Loucy (cell line): ENCODE results near the gene PSPH.
A peak's percentile ranks its signal among the peaks of the same experiment; 100 is the strongest.

ENCODE experiments used
- H2AFZ ChIP-seq: fragments of 200-600 bp; sonication (generic); 2 replicates; pipeline ENCODE4 v1.6.0; 2016; ENCODE audit warnings: antibody characterized with exemption, mild to moderate bottlenecking, low read length, moderate library complexity
- H3F3A ChIP-seq: fragments of 200-600 bp; 2 replicates; pipeline ENCODE4 v1.6.0; 2016; ENCODE audit warnings: antibody characterized with exemption, low read depth, mild to moderate bottlenecking
- H3K27me3 ChIP-seq: fragments of 200-600 bp; sonication (generic); 2 replicates; pipeline ENCODE4 v1.6.1; 2014; ENCODE audit warnings: low read length, mild to moderate bottlenecking; ENCODE audit not compliant: insufficient read depth, poor library complexity, severe bottlenecking
- H3K36me3 ChIP-seq: fragments of 200-600 bp; sonication (generic); 2 replicates; pipeline ENCODE4 v1.6.1; 2016; ENCODE audit warnings: low read length; ENCODE audit not compliant: insufficient read depth
- H3K4me1 ChIP-seq: fragments of 200-600 bp; sonication (generic); 2 replicates; pipeline ENCODE4 v1.5.1; 2014; ENCODE audit warnings: low read length, mild to moderate bottlenecking; ENCODE audit not compliant: insufficient read depth, poor library complexity, severe bottlenecking
- H3K4me2 ChIP-seq: fragments of 200-600 bp; sonication (generic); 2 replicates; pipeline ENCODE4 v1.6.0; 2014; ENCODE audit warnings: antibody characterized with exemption, low read length, low read depth, mild to moderate bottlenecking; ENCODE audit not compliant: poor library complexity, severe bottlenecking
- H3K4me3 ChIP-seq: fragments of 200-600 bp; sonication (generic); 2 replicates; pipeline ENCODE4 v1.5.1; 2014; ENCODE audit warnings: low read length, mild to moderate bottlenecking, mixed read lengths; ENCODE audit not compliant: poor library complexity, severe bottlenecking
- H3K79me2 ChIP-seq: fragments of 200-600 bp; sonication (generic); 2 replicates; pipeline ENCODE4 v1.6.1; 2014; ENCODE audit warnings: low read length; ENCODE audit not compliant: insufficient read depth
- H3K9ac ChIP-seq: fragments of 200-600 bp; sonication (generic); 2 replicates; pipeline ENCODE4 v1.6.0; 2014; ENCODE audit warnings: mild to moderate bottlenecking, low read depth, low read length, moderate library complexity; ENCODE audit not compliant: poor library complexity, severe bottlenecking
- H3K9me2 ChIP-seq: fragments of 200-600 bp; sonication (generic); replicated peaks from 2 replicates; pipeline ENCODE4 v1.6.1; 2016; ENCODE audit warnings: low read depth, low read length, mixed read lengths
- H3K9me3 ChIP-seq: fragments of 200-600 bp; sonication (generic); 2 replicates; pipeline ENCODE4 v1.6.1; 2014; ENCODE audit warnings: mild to moderate bottlenecking, antibody characterized with exemption, low read length, low read depth; ENCODE audit not compliant: insufficient read depth
- H4K20me1 ChIP-seq: fragments of 200-600 bp; sonication (generic); 2 replicates; pipeline ENCODE4 v1.6.0; 2014; ENCODE audit warnings: antibody characterized with exemption, low read length, mild to moderate bottlenecking; ENCODE audit not compliant: insufficient read depth, poor library complexity, severe bottlenecking
- EZH2phosphoT487 ChIP-seq: fragments of 200-600 bp; IDR thresholded peaks from 2 replicates; pipeline ENCODE4 v1.6.1; 2018; ENCODE audit warnings: antibody characterized with exemption, mild to moderate bottlenecking, moderate library complexity, borderline replicate concordance
- TF ChIP-seq, protein P1 (sequence below): fragments of 200-600 bp; sonication (generic); conservative IDR thresholded peaks from 2 replicates; pipeline ENCODE4 v1.5.1; 2014; ENCODE audit warnings: mild to moderate bottlenecking, antibody characterized with exemption, low read length

Gene PSPH

GRCh38 chr7:55970561-55970960 lies 80.7 kb downstream of the PSPH start:
- H3K4me3 ChIP-seq: no peak overlapping the region

GRCh38 chr7:55969391-55969790 lies 81.9 kb downstream of the PSPH start:
- no peak overlapping the region for H3K9ac ChIP-seq
- peaks cover 74% of the 10 kb centered on the region for H3K79me2 ChIP-seq
- no peaks in the 10 kb centered on the region for H3K27me3 ChIP-seq
- no peaks in the 10 kb centered on the region for H3K9me2 ChIP-seq
- no peak overlapping the region for H3K4me3 ChIP-seq
- H3K4me1 ChIP-seq: peaks cover 32% of the 10 kb centered on the region
- H4K20me1 ChIP-seq: peaks cover 26% of the 10 kb centered on the region
- no peaks in the 10 kb centered on the region for H3F3A ChIP-seq
- H3K36me3 ChIP-seq: no peaks in the 10 kb centered on the region
- no peak overlapping the region for H3K4me2 ChIP-seq
- H2AFZ ChIP-seq: no peak overlapping the region
- no peaks in the 10 kb centered on the region for H3K9me3 ChIP-seq
- no peak for TF ChIP-seq EZH2phosphoT487
- TF ChIP-seq, protein P1, sequence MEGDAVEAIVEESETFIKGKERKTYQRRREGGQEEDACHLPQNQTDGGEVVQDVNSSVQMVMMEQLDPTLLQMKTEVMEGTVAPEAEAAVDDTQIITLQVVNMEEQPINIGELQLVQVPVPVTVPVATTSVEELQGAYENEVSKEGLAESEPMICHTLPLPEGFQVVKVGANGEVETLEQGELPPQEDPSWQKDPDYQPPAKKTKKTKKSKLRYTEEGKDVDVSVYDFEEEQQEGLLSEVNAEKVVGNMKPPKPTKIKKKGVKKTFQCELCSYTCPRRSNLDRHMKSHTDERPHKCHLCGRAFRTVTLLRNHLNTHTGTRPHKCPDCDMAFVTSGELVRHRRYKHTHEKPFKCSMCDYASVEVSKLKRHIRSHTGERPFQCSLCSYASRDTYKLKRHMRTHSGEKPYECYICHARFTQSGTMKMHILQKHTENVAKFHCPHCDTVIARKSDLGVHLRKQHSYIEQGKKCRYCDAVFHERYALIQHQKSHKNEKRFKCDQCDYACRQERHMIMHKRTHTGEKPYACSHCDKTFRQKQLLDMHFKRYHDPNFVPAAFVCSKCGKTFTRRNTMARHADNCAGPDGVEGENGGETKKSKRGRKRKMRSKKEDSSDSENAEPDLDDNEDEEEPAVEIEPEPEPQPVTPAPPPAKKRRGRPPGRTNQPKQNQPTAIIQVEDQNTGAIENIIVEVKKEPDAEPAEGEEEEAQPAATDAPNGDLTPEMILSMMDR: no peak

More at GRCh38 chr7:55970561-55970960, 80.7 kb downstream of the PSPH start:
- no peak for TF ChIP-seq EZH2phosphoT487
- Histone ChIP-seq H3K9me3 (no peaks in the 10 kb centered on the region), H4K20me1 (peaks cover 21% of the 10 kb centered on the region), H2AFZ (no peak overlapping the region), H3K27me3 (no peaks in the 10 kb centered on the region), H3F3A (no peaks in the 10 kb centered on the region), H3K36me3 (no peaks in the 10 kb centered on the region), H3K4me2 (peak overlapping the region; percentile 20), H3K9ac (no peak overlapping the region), H3K9me2 (no peaks in the 10 kb centered on the region), H3K79me2 (peaks cover 67% of the 10 kb centered on the region), H3K4me1 (peaks cover 32% of the 10 kb centered on the region)

- Histone ChIP-seq H3K79me2 (peaks cover 63% of the 10 kb centered on the region), H3K9me3 (no peaks in the 10 kb centered on the region), H3K4me2 (peak overlapping the region; percentile 62), H3K36me3 (no peaks in the 10 kb centered on the region), H3K27me3 (no peaks in the 10 kb centered on the region), H3F3A (no peaks in the 10 kb centered on the region), H3K4me1 (peaks cover 38% of the 10 kb centered on the region), H3K9ac (no peak overlapping the region), H3K9me2 (no peaks in the 10 kb centered on the region), H4K20me1 (peaks cover 25% of the 10 kb centered on the region), H2AFZ (no peak overlapping the region), H3K4me3 (no peak overlapping the region)
- TF ChIP-seq, protein P1: no peak
- TF ChIP-seq EZH2phosphoT487: no peak
Observed at GRCh38 chr7:55966851-55967250, 84.4 kb downstream of the PSPH start.

DNA sequence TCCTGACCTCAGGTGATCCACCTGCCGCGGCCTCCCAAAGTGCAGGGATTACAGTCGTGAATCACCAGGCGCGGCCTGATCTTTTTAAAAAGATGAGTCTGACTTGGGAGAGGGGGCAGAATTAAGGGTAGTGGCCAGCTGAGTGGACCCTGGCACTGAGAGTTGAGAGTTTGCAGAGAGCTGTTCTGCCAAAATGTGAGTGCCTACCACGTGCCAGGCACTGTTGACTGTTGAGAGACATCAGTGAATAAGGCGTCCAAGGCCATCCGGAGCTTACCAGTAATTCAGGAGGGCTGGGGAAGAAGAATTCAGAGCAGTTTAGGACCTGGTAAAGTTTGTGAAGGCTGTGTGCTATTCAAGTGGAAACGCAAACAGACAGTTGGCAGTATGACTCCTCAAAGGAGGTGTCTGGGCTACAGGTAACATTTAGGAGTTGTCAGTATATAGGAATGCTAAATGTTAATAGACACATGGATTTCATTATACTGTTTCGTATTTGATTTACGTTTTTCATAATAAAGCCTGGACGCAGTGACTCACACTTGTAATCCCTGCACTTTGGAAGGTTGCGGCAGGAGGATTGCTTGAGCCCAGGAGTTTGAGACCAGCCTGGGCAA lies 85.3 kb downstream of the PSPH start:
- Histone ChIP-seq H2AFZ (no peak overlapping the region), H3K27me3 (no peaks in the 10 kb centered on the region), H3K4me3 (peak overlapping the region; percentile 84), H3K36me3 (no peaks in the 10 kb centered on the region), H3K9me2 (no peaks in the 10 kb centered on the region), H4K20me1 (peaks cover 16% of the 10 kb centered on the region), H3K4me2 (peak overlapping the region; percentile 62), H3F3A (no peaks in the 10 kb centered on the region), H3K4me1 (peaks cover 32% of the 10 kb centered on the region), H3K79me2 (peaks cover 55% of the 10 kb centered on the region), H3K9ac (peak overlapping the region; percentile 85), H3K9me3 (no peaks in the 10 kb centered on the region)
- TF ChIP-seq, protein P1: no peak
- no peak for TF ChIP-seq EZH2phosphoT487
